Inflammatory macrophage treated with lipopolysaccharide for 1 hour (primary cell): ENCODE results near the gene PRICKLE4.
"Not testable (repeated sequence)": the region's sequence is repeated elsewhere in the genome, so short reads cannot be mapped to it uniquely, and the experiment has no call there.

ENCODE experiments used
- DNase-seq, 2 donors: peaks; one replicate each; pipeline ENCODE4 v3.0.0-alpha.2; 2020 to 2022

Gene PRICKLE4

GRCh38 chr6:41801380-41801779 lies 20.8 kb downstream of the PRICKLE4 start:
- peak in 1 of 2 donors; percentile 11 for DNase-seq

- no peak for DNase-seq
These were observed 25.5 kb downstream of the PRICKLE4 start for GRCh38 chr6:41805830-41806774.

GRCh38 chr6:41811095-41811494 lies 30.5 kb downstream of the PRICKLE4 start:
- no peak for DNase-seq

- not testable (repeated sequence) for DNase-seq
These were observed 31.4 kb downstream of the PRICKLE4 start for GRCh38 chr6:41811946-41812345.

GRCh38 chr6:41813469-41813868 lies 32.9 kb downstream of the PRICKLE4 start:
- no peak for DNase-seq

GRCh38 chr6:41813956-41814355 lies 33.4 kb downstream of the PRICKLE4 start:
- no peak for DNase-seq

GRCh38 chr6:41814629-41815028 lies 34.0 kb downstream of the PRICKLE4 start:
- DNase-seq: no peak

- no peak for DNase-seq
These were observed 35.0 kb downstream of the PRICKLE4 start for GRCh38 chr6:41815587-41815986.

GRCh38 chr6:41818271-41819054 lies 37.9 kb downstream of the PRICKLE4 start:
- peak; percentile 50 to 66 for DNase-seq

GRCh38 chr6:41821266-41821665 lies 40.7 kb downstream of the PRICKLE4 start:
- DNase-seq: peak; percentile 71 to 73

GRCh38 chr6:41822021-41822420 lies 41.4 kb downstream of the PRICKLE4 start:
- DNase-seq: no peak

- no peak for DNase-seq
These were observed 42.6 kb downstream of the PRICKLE4 start for GRCh38 chr6:41823178-41823577.

- DNase-seq: peak; percentile 57 to 69
These were observed 44.3 kb downstream of the PRICKLE4 start for GRCh38 chr6:41824571-41825569.

GRCh38 chr6:41826343-41827022 lies 45.9 kb downstream of the PRICKLE4 start:
- DNase-seq: no peak

- DNase-seq: no peak
These were observed 51.7 kb downstream of the PRICKLE4 start for GRCh38 chr6:41832263-41832662.

GRCh38 chr6:41836022-41836659 lies 55.6 kb downstream of the PRICKLE4 start:
- DNase-seq: no peak

GRCh38 chr6:41836660-41837052 lies 56.1 kb downstream of the PRICKLE4 start:
- DNase-seq: no peak
